ENCODE results near the gene HGF. TPM values are rescaled to one million over a fixed set of nuclear protein-coding genes. Genes with fewer than 3 reads are reported as not detected.

The HGF gene
- polyA plus RNA-seq, 1 of the 3 experiments (the other 2 are of a cell fraction): 1.5 TPM

DNA sequence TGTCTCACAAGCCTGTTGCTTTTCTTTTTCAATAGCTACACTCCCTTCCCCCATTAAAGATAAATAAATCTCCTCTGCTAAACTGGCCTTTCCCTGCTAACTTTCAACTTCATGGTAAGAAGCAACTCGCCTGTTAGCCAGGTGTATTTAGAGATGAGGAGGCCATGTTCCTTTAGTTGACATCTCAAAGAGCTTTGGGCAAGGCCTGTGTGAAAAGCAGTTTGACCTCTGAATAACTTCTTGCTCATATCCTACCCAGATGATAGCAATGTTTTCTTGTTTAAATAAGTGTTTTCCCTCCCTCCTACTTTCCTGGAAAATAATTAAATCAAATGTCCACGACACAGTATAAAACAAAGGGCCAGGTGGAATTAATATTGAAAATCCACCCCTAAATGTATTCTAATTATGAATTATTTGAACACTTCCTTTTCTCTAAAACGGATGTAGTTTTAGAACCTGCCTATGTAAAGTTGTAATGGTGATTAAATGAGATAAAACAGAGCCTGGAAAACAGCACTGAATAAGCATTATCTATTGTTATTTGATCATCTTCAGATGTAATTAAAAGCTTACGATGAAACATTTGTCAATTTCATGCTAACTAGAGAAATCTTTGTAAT lies 78.5 kb downstream of the HGF start (continued):
- TF ChIP-seq, protein P1, sequence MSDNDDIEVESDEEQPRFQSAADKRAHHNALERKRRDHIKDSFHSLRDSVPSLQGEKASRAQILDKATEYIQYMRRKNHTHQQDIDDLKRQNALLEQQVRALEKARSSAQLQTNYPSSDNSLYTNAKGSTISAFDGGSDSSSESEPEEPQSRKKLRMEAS (IDR thresholded peaks at IDR 0.05; ENCODE audit: low read depth): no peak
- TF ChIP-seq, protein P2, sequence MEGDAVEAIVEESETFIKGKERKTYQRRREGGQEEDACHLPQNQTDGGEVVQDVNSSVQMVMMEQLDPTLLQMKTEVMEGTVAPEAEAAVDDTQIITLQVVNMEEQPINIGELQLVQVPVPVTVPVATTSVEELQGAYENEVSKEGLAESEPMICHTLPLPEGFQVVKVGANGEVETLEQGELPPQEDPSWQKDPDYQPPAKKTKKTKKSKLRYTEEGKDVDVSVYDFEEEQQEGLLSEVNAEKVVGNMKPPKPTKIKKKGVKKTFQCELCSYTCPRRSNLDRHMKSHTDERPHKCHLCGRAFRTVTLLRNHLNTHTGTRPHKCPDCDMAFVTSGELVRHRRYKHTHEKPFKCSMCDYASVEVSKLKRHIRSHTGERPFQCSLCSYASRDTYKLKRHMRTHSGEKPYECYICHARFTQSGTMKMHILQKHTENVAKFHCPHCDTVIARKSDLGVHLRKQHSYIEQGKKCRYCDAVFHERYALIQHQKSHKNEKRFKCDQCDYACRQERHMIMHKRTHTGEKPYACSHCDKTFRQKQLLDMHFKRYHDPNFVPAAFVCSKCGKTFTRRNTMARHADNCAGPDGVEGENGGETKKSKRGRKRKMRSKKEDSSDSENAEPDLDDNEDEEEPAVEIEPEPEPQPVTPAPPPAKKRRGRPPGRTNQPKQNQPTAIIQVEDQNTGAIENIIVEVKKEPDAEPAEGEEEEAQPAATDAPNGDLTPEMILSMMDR (IDR thresholded peaks at IDR 0.05): no peak
- TF ChIP-seq POLR2AphosphoS5 (IDR thresholded peaks at IDR 0.05; ENCODE audit: low read depth, low read length) (no peak), RFX5 (IDR thresholded peaks at IDR 0.05; ENCODE audit: low read length) (no peak), TEAD4 (IDR thresholded peaks at IDR 0.05; ENCODE audit: borderline replicate concordance, insufficient read depth) (0 out of 2 replicates have a peak, but pooled peaks have one; percentile 13), EP300 (IDR thresholded peaks at IDR 0.05; ENCODE audit: borderline replicate concordance in 1 of 2, low read depth in 1 of 2, low read length in 1 of 2) (peak in 1 of 2 experiments; percentile 88; a peak in 2 of 4 replicates), NRF1 (IDR thresholded peaks at IDR 0.05; ENCODE audit: low read depth, low read length) (no peak), GABPA (IDR thresholded peaks at IDR 0.05; ENCODE audit: low read depth) (no peak), EZH2phosphoT487 (IDR thresholded peaks at IDR 0.05; ENCODE audit: borderline replicate concordance, low read depth) (no peak), MXI1 (IDR thresholded peaks at IDR 0.05; ENCODE audit: low read depth, low read length) (no peak), ELF1 (IDR thresholded peaks at IDR 0.05) (no peak), MEF2A (IDR thresholded peaks at IDR 0.05; ENCODE audit: borderline replicate concordance, low read depth) (no peak), SMC3 (IDR thresholded peaks at IDR 0.05; ENCODE audit: low read depth, low read length) (no peak), TAF1 (IDR thresholded peaks at IDR 0.05; ENCODE audit: borderline replicate concordance, low read depth, low read length) (no peak), FOXM1 (IDR thresholded peaks at IDR 0.05; ENCODE audit: low read depth) (no peak), NFIC (IDR thresholded peaks at IDR 0.05; ENCODE audit: borderline replicate concordance) (no peak), TCF12 (IDR thresholded peaks at IDR 0.05) (peak; percentile 16; the same call in 1 of the 2 replicates), FOSL2 (IDR thresholded peaks at IDR 0.05; ENCODE audit: borderline replicate concordance, low read depth) (no peak), RXRA (IDR thresholded peaks at IDR 0.05; ENCODE audit: borderline replicate concordance, low read depth) (peak; percentile 28; the same call in 1 of the 2 replicates)
- TF ChIP-seq, protein P3, sequence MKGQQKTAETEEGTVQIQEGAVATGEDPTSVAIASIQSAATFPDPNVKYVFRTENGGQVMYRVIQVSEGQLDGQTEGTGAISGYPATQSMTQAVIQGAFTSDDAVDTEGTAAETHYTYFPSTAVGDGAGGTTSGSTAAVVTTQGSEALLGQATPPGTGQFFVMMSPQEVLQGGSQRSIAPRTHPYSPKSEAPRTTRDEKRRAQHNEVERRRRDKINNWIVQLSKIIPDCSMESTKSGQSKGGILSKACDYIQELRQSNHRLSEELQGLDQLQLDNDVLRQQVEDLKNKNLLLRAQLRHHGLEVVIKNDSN (IDR thresholded peaks at IDR 0.05; ENCODE audit: borderline replicate concordance, low read depth): no peak
- TF ChIP-seq, protein P4, sequence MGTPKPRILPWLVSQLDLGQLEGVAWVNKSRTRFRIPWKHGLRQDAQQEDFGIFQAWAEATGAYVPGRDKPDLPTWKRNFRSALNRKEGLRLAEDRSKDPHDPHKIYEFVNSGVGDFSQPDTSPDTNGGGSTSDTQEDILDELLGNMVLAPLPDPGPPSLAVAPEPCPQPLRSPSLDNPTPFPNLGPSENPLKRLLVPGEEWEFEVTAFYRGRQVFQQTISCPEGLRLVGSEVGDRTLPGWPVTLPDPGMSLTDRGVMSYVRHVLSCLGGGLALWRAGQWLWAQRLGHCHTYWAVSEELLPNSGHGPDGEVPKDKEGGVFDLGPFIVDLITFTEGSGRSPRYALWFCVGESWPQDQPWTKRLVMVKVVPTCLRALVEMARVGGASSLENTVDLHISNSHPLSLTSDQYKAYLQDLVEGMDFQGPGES (IDR thresholded peaks at IDR 0.05; ENCODE audit: low read depth, low read length): no peak
- TF ChIP-seq, protein P5, sequence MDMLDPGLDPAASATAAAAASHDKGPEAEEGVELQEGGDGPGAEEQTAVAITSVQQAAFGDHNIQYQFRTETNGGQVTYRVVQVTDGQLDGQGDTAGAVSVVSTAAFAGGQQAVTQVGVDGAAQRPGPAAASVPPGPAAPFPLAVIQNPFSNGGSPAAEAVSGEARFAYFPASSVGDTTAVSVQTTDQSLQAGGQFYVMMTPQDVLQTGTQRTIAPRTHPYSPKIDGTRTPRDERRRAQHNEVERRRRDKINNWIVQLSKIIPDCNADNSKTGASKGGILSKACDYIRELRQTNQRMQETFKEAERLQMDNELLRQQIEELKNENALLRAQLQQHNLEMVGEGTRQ (IDR thresholded peaks at IDR 0.05; ENCODE audit: borderline replicate concordance, low read depth, low read length): no peak

All from SK-N-SH (cell line).